SK-N-SH treated with all-trans-retinoic acid at 6 μM for 48 hours (cell line): ENCODE data around the gene SOCS3.

ENCODE experiments used
- ATAC-seq: fragments of 200-7000 bp; cut with Tn5 transposase; 3 replicates; pipeline ENCODE4 v1.9.1; 2020; ENCODE audit warnings: mild to moderate bottlenecking, moderate library complexity
- ARNTL ChIP-seq: fragments of 450-650 bp; formaldehyde crosslinking; IDR thresholded peaks from 2 replicates; pipeline ENCODE4 v1.5.0; 2020; ENCODE audit warnings: low read depth, mild to moderate bottlenecking, moderate library complexity, borderline replicate concordance
- CREB5 ChIP-seq: fragments of 250-450 bp; sonication (Bioruptor Pico); IDR thresholded peaks from 2 replicates; pipeline ENCODE4 v1.5.1; 2020; ENCODE audit warnings: low read depth, mild to moderate bottlenecking, moderate library complexity
- CSDC2 ChIP-seq: fragments of 250-450 bp; sonication (Bioruptor Pico); IDR thresholded peaks from 2 replicates; pipeline ENCODE4 v1.5.0; 2020; ENCODE audit warnings: mild to moderate bottlenecking, moderate library complexity
- CSRNP3 ChIP-seq: fragments of 250-450 bp; sonication (Bioruptor Pico); IDR thresholded peaks from 2 replicates; pipeline ENCODE4 v1.5.1; 2021; ENCODE audit warnings: mild to moderate bottlenecking, moderate library complexity
- GLIS3 ChIP-seq: fragments of 250-450 bp; sonication (Bioruptor Pico); IDR thresholded peaks from 2 replicates; pipeline ENCODE4 v1.5.0; 2020; ENCODE audit warnings: mild to moderate bottlenecking, moderate library complexity
- ISL1 ChIP-seq: fragments of 250-450 bp; sonication (Bioruptor Pico); IDR thresholded peaks from 2 replicates; pipeline ENCODE4 v2.1.2; 2022; ENCODE audit warnings: mild to moderate bottlenecking, moderate library complexity
- OSR1 ChIP-seq: fragments of 250-450 bp; sonication (Bioruptor Pico); IDR thresholded peaks from 2 replicates; pipeline ENCODE4 v1.8.0; 2022; ENCODE audit warnings: moderate library complexity, mild to moderate bottlenecking, inconsistent platforms
- POU6F1 ChIP-seq: fragments of 250-450 bp; sonication (Bioruptor Pico); IDR thresholded peaks from 2 replicates; pipeline ENCODE4 v1.8.0; 2021; ENCODE audit warnings: low read depth, mild to moderate bottlenecking, moderate library complexity, borderline replicate concordance
- PPARA ChIP-seq: fragments of 250-450 bp; sonication (Bioruptor Pico); IDR thresholded peaks from 2 replicates; pipeline ENCODE4 v1.5.0; 2020; ENCODE audit warnings: mild to moderate bottlenecking, borderline replicate concordance
- RARB ChIP-seq: fragments of 250-450 bp; sonication (Bioruptor Pico); IDR thresholded peaks from 2 replicates; pipeline ENCODE4 v1.8.0; 2021; ENCODE audit warnings: mild to moderate bottlenecking, moderate library complexity
- SNAI2 ChIP-seq: fragments of 250-450 bp; sonication (Bioruptor Pico); IDR thresholded peaks from 2 replicates; pipeline ENCODE4 v1.5.0; 2020; ENCODE audit warnings: mild to moderate bottlenecking, moderate library complexity
- TCF4 ChIP-seq: fragments of 250-450 bp; sonication (Bioruptor Pico); IDR thresholded peaks from 2 replicates; pipeline ENCODE4 v1.8.0; 2021; ENCODE audit warnings: mild to moderate bottlenecking, moderate library complexity, borderline replicate concordance
- ZC3H10 ChIP-seq: fragments of 250-450 bp; sonication (Bioruptor Pico); IDR thresholded peaks from 2 replicates; pipeline ENCODE4 v1.5.1; 2021; ENCODE audit warnings: mild to moderate bottlenecking, moderate library complexity
- ZFP3 ChIP-seq: fragments of 250-450 bp; sonication (Bioruptor Pico); IDR thresholded peaks from 2 replicates; pipeline ENCODE4 v1.5.0; 2020; ENCODE audit warnings: mild to moderate bottlenecking, moderate library complexity
- ZFP30 ChIP-seq: fragments of 450-650 bp; formaldehyde crosslinking; IDR thresholded peaks from 2 replicates; pipeline ENCODE4 v1.5.0; 2022; ENCODE audit warnings: mild to moderate bottlenecking, moderate library complexity
- ZNF565 ChIP-seq: fragments of 450-650 bp; formaldehyde crosslinking; conservative IDR thresholded peaks from 2 replicates; pipeline ENCODE4 v1.5.0; 2020; ENCODE audit warnings: low read depth, mild to moderate bottlenecking, moderate library complexity
- ZNF70 ChIP-seq: fragments of 450-650 bp; formaldehyde crosslinking; IDR thresholded peaks from 2 replicates; pipeline ENCODE4 v1.5.0; 2020; ENCODE audit warnings: mild to moderate bottlenecking, moderate library complexity
- ZNF8 ChIP-seq: fragments of 450-650 bp; formaldehyde crosslinking; IDR thresholded peaks from 2 replicates; pipeline ENCODE4 v1.5.0; 2020; ENCODE audit warnings: mild to moderate bottlenecking, moderate library complexity
- TF ChIP-seq, protein P1 (sequence below): fragments of 250-450 bp; sonication (Bioruptor Pico); IDR thresholded peaks from 2 replicates; pipeline ENCODE4 v1.8.0; 2020; ENCODE audit warnings: mild to moderate bottlenecking, moderate library complexity, borderline replicate concordance

SOCS3 gene

GRCh38 chr17:78343187-78343542 lies 16.7 kb downstream of the SOCS3 start:
- no peak for TF ChIP-seq CSRNP3
- TF ChIP-seq ZNF8 (CRISPR knock-in tag), result no peak
- no peak for TF ChIP-seq SNAI2 (CRISPR knock-in tag)
- no peak for TF ChIP-seq ARNTL (CRISPR knock-in tag)
- TF ChIP-seq CREB5 (CRISPR knock-in tag), result no peak
- no peak for TF ChIP-seq ZNF70 (CRISPR knock-in tag)
- TF ChIP-seq OSR1 (CRISPR knock-in tag), result no peak
- TF ChIP-seq ISL1 (CRISPR knock-in tag), result no peak
- TF ChIP-seq GLIS3 (CRISPR knock-in tag), result no peak
- no peak for TF ChIP-seq RARB (CRISPR knock-in tag)
- TF ChIP-seq ZNF565 (CRISPR knock-in tag), result no peak
- no peak for TF ChIP-seq ZFP30
- TF ChIP-seq ZC3H10 (CRISPR knock-in tag), result 0 out of 2 replicates have a peak, but pooled peaks have one; percentile 35
- no peak for TF ChIP-seq TCF4 (CRISPR knock-in tag)
- no peak for TF ChIP-seq PPARA (CRISPR knock-in tag)
- TF ChIP-seq, protein P1, sequence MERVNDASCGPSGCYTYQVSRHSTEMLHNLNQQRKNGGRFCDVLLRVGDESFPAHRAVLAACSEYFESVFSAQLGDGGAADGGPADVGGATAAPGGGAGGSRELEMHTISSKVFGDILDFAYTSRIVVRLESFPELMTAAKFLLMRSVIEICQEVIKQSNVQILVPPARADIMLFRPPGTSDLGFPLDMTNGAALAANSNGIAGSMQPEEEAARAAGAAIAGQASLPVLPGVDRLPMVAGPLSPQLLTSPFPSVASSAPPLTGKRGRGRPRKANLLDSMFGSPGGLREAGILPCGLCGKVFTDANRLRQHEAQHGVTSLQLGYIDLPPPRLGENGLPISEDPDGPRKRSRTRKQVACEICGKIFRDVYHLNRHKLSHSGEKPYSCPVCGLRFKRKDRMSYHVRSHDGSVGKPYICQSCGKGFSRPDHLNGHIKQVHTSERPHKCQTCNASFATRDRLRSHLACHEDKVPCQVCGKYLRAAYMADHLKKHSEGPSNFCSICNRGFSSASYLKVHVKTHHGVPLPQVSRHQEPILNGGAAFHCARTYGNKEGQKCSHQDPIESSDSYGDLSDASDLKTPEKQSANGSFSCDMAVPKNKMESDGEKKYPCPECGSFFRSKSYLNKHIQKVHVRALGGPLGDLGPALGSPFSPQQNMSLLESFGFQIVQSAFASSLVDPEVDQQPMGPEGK (CRISPR knock-in tag), result peak; percentile 75; the same call in 1 of the 2 replicates
- TF ChIP-seq, all 23 proteins: peak for 2
- ATAC-seq, result peak; percentile 79

DNA sequence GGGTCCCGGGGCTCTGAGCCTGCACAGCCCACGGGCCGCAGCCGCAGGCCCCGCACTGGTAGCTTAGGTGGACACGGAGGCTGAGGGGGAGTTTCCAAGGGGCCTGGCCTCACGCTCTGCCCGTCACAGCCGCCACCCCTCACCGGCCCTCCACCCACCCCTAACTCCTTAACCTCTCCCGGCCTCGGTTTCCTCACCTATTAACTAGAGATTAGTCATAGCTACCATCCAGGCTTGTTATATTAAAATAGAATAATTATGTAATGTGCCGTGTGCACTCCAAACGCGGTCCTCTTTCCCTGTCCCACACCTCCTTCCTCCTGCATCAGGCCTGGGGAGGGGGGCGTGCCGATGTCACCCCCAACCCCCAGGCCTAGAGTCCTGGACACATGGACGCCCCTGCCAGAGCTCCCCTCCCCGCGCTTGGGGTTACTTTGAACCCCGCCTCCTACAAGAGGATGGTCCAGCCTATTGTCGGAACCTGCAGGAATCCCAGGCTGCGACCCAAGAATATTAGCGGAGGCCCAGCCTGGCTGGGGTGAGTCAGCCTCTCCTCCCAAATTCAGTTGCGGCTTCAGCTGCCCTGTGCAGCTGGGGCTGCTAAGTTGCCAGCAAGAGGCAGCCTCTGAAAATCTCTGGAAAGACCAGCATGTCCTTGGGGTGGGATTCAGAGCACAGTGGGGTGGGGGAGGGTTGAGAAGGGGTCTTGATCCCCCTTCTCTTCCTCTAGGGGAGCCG lies 17.3 kb downstream of the SOCS3 start:
- peak; percentile 23; the same call in 1 of the 2 replicates for TF ChIP-seq GLIS3 (CRISPR knock-in tag)
- TF ChIP-seq POU6F1, result no peak
- peak; percentile 61; the same call in 1 of the 2 replicates for TF ChIP-seq ZFP3 (CRISPR knock-in tag)
- TF ChIP-seq, all 23 proteins: peak for 2
- ATAC-seq, result peak; percentile 75

- TF ChIP-seq CREB5 (CRISPR knock-in tag) (no peak), ZNF565 (CRISPR knock-in tag) (no peak), ZNF70 (CRISPR knock-in tag) (peak; percentile 60), CSDC2 (CRISPR knock-in tag) (peak; percentile 53; the same call in 1 of the 2 replicates), ZFP30 (no peak)
- TF ChIP-seq, all 23 proteins: peak for 2
- ATAC-seq, result peak; percentile 73
Observed at GRCh38 chr17:78341559-78342448, 18.1 kb downstream of the SOCS3 start.
